Measurements from ENCODE around the gene C10orf62. TPM values are rescaled to one million over a fixed set of nuclear protein-coding genes. Genes with fewer than 3 reads are reported as not detected.
A peak's percentile ranks its signal among the peaks of the same experiment; 100 is the strongest.
"Not testable (repeated sequence)": the region's sequence is repeated elsewhere in the genome, so short reads cannot be mapped to it uniquely, and the experiment has no call there.

Gene C10orf62
- total RNA-seq, 2 donors from 2014 or later: 1.3 TPM; not detected in 1

DNA sequence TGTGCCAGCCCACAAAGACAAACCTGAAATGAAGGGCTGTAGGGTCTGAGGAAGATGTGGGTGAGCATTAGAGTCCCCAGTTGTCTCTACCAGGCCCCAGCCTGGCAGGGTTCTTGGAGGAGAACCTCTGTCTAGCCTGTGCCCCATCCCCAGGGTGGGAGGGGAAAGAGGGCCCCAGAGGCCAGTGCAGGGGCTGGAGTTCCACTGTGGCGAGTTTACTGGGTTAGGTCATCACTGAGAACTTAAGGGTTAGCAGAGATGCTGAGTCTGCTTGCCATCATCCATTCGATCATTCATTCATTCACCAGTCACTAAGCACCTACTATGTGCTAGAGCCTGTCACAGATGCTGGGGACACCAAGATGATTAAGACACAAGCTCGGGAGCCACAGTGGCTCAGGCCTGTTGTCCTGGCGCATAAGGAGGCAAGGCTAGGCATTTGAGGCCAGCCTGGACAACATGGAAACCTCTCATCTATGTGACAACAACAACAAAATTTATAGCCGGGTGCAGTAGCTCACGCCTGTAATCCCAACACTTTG, 14.3 kb upstream of the C10orf62 start:
- intact Hi-C loops (cut with DNase I): loop anchor here (10.0 kb wide), 1 partner anchor 150 kb away; no protein-coding TSS in a partner anchor
- Histone ChIP-seq H3K27ac (peak overlapping the region; percentile 11 to 84 (median 78)), H3K4me3 (no peak overlapping the region), H3K27me3 (no peaks in the 10 kb centered on the region), H3K9me3 (no peaks in the 10 kb centered on the region), H3K4me1 (peaks cover 45% of the 10 kb centered on the region), H3K36me3 (replicated peaks in 1 of 2; ENCODE audit: insufficient read depth in 1 of 2, low read depth in 2 of 2) (no peaks in the 10 kb centered on the region)
- DNase-seq: peak in 1 of 4 donors; percentile 7
- TF ChIP-seq, protein P1, sequence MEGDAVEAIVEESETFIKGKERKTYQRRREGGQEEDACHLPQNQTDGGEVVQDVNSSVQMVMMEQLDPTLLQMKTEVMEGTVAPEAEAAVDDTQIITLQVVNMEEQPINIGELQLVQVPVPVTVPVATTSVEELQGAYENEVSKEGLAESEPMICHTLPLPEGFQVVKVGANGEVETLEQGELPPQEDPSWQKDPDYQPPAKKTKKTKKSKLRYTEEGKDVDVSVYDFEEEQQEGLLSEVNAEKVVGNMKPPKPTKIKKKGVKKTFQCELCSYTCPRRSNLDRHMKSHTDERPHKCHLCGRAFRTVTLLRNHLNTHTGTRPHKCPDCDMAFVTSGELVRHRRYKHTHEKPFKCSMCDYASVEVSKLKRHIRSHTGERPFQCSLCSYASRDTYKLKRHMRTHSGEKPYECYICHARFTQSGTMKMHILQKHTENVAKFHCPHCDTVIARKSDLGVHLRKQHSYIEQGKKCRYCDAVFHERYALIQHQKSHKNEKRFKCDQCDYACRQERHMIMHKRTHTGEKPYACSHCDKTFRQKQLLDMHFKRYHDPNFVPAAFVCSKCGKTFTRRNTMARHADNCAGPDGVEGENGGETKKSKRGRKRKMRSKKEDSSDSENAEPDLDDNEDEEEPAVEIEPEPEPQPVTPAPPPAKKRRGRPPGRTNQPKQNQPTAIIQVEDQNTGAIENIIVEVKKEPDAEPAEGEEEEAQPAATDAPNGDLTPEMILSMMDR (IDR thresholded peaks at IDR 0.05): no peak
- no peak for TF ChIP-seq POLR2A (IDR thresholded peaks at IDR 0.05)
- ATAC-seq: no peak
- 81% methylated on average over 4 to 6 of the region's 6 CpGs for WGBS, 2 donors

DNA sequence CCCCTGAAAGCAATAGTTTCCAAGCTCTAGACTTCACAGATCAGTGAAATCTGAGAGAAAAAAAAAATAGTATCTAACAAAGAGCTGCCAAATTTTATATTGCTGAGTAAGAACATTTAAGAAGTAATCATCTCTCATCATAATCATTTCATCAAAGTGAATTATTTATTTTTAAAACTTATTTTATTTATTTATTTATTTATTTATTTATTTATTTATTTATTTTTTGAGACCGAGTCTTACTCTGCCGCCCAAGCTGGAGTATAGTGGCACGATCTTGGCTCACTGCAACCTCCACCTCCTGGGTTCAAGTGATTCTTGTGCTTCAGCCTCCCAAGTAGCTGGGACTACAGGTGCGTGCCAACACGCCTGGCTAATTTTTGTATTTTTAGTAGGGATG, 13.0 kb upstream of the C10orf62 start:
- intact Hi-C loops (cut with DNase I): loop anchor here (10.0 kb wide), 1 partner anchor 148 kb away; no protein-coding TSS in a partner anchor
- Histone ChIP-seq H3K27ac (peak overlapping the region in 2 of 4 donors; percentile 20 to 75), H3K4me1 (peaks cover 34% of the 10 kb centered on the region)
- H3K36me3 ChIP-seq (replicated peaks in 1 of 2; ENCODE audit: insufficient read depth in 1 of 2, low read depth in 2 of 2); H3K27me3 ChIP-seq; H3K9me3 ChIP-seq; H3K4me3 ChIP-seq; DNase-seq; ATAC-seq: not testable (repeated sequence)
- 37 to 38% methylated on average over 5 of the region's 5 CpGs for WGBS, 2 donors

DNA sequence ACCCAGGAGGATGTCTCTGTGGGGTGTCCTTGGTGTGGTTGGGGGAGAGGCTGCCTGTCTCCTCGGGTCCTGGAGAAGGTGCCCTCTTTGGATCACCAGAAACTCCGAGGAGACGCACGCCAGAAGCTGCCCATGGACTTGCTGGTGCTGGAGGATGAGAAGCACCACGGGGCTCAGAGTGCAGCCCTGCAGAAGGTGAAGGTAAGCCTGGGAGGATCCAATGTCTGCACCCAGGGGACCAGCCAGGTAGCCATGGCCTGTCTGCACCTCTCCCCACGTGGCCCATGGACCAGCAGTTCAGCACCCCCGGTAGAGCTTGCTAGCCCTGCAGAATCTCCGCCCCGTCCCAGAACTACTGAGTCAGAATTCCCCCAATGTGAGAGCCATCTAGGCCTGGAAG, 11.8 kb upstream of the C10orf62 start:
- H3K27ac ChIP-seq: no peak overlapping the region
- 70 to 85% methylated on average over 4 to 9 of the region's 9 CpGs for WGBS, 2 donors
- ATAC-seq (no peak), DNase-seq (no peak)
- no peak overlapping the region for H3K4me3 ChIP-seq
- intact Hi-C loops (cut with DNase I): loop anchor here (10.0 kb wide), 1 partner anchor 147 kb away; no protein-coding TSS in a partner anchor
- no peaks in the 10 kb centered on the region for H3K36me3 ChIP-seq (replicated peaks in 1 of 2; ENCODE audit: insufficient read depth in 1 of 2, low read depth in 2 of 2)
- H3K27me3 ChIP-seq: no peaks in the 10 kb centered on the region
- no peaks in the 10 kb centered on the region for H3K9me3 ChIP-seq
- no peak for TF ChIP-seq POLR2A (IDR thresholded peaks at IDR 0.05)
- TF ChIP-seq, protein P1 (IDR thresholded peaks at IDR 0.05): no peak
- H3K4me1 ChIP-seq: peaks cover 22% of the 10 kb centered on the region

DNA sequence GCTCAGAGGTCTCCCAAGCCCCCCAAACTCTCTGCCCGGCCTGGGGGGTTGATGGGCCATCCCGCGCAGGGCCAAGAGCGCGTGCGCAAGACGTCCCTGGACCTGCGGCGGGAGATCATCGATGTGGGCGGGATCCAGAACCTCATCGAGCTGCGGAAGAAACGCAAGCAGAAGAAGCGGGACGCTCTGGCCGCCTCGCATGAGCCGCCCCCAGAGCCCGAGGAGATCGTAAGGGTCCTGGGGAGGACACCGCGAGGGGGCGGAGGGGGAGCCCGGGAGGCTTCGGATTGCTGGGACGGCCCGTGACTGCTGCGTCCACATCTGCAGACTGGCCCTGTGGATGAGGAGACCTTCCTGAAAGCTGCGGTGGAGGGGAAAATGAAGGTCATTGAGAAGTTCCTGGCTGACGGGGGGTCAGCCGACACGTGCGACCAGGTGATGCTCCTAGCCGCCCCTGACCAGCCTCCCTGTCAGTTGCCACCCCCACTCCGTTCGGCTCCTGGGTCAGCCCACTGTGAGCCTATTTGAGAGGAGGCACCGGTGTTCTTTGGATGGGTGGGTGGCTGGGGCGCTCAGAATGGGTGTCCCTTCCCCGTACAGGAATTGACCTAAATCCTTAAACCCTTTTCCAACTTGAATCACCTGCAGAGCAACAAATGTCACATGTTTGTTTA, 11.2 kb upstream of the C10orf62 start:
- 52 to 76% methylated on average over 23 to 27 of the region's 40 CpGs for WGBS, 2 donors
- TF ChIP-seq, protein P1 (IDR thresholded peaks at IDR 0.05): no peak
- TF ChIP-seq POLR2A (IDR thresholded peaks at IDR 0.05): no peak
- H3K27ac ChIP-seq: no peak overlapping the region
- intact Hi-C loops (cut with DNase I): loop anchor here (10.0 kb wide), 1 partner anchor 146 kb away; no protein-coding TSS in a partner anchor
- H3K36me3 ChIP-seq (replicated peaks in 1 of 2; ENCODE audit: insufficient read depth in 1 of 2, low read depth in 2 of 2): no peaks in the 10 kb centered on the region
- H3K4me1 ChIP-seq: peaks cover 20% of the 10 kb centered on the region
- H3K4me3 ChIP-seq: no peak overlapping the region
- no peaks in the 10 kb centered on the region for H3K9me3 ChIP-seq
- H3K27me3 ChIP-seq: no peaks in the 10 kb centered on the region
- DNase-seq (peak in 1 of 4 donors; percentile 2), ATAC-seq (no peak)

DNA sequence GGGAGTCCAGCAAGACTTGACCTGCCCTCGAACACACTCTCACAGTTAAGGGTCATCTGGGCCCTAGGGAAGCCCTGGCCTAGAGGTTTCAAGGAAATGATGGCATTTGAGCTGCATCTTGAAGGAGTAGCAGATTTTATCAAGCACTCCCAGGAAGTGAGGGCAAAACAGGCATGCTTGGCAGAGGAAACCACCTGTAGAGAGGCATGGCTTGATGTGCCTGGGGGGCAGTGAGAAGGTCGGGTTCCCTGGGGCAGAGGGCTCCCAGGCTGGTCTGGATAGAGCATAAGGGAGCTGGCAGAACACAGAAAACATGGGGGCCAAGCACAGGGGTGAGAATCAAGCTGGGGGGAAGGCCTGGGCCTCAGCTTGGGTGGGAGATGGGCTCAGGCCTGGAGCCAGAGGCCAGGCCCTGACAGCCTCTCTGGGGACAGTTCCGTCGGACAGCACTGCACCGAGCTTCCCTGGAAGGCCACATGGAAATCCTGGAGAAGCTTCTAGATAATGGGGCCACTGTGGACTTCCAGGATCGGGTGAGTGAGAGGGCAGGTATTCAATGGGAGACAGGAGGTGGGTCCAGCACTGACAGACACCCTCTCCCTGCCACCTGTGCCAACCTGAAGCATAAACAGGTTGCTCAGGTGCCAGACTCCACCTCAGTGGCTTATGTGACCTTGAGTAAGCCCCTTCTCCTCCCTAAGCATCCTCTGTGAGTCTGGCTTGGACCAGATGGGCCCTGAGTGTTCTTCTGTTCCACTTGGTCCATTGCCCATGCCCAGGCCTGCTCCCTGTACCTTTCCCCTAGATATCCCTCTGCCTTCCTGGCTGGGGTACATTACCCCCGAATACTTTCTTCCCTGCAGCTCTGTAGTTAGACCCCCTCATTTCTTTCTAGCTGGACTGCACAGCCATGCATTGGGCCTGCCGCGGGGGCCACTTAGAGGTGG, 8.8 kb upstream of the C10orf62 start:
- Histone ChIP-seq H3K4me3 (no peak overlapping the region), H3K27ac (no peak overlapping the region), H3K4me1 (peaks cover 23% of the 10 kb centered on the region), H3K9me3 (no peaks in the 10 kb centered on the region), H3K27me3 (no peaks in the 10 kb centered on the region), H3K36me3 (replicated peaks in 1 of 2; ENCODE audit: insufficient read depth in 1 of 2, low read depth in 2 of 2) (no peaks in the 10 kb centered on the region)
- intact Hi-C loops (cut with DNase I): no loop called here
- TF ChIP-seq, protein P1 (IDR thresholded peaks at IDR 0.05): no peak
- TF ChIP-seq POLR2A (IDR thresholded peaks at IDR 0.05): no peak
- ATAC-seq: no peak
- 76 to 87% methylated on average over 7 to 9 of the region's 9 CpGs for WGBS, 2 donors
- no peak for DNase-seq

Measured in body of pancreas (tissue), 4 donors.